Left renal cortex interstitium (tissue), 4 donors: ENCODE results near the gene PDE9A. TPM values are rescaled to one million over a fixed set of nuclear protein-coding genes. Genes with fewer than 3 reads are reported as not detected.

Source experiments
- DNase-seq, 4 donors: peaks; one replicate each; pipeline ENCODE4 v3.0.0-alpha.2; 2013; ENCODE audit warnings: low read depth in 4 of 4, low spot score in 2 of 4, missing footprints in 1 of 4
- polyA plus RNA-seq, 4 donors: library from polyadenylated mRNA; unstranded; fragments of 120-200 nt; gene quantifications; one replicate each; pipeline ENCODE4 v1.2.1, GENCODE V29; 2013; ENCODE audit not compliant: insufficient read length in 4 of 4

The PDE9A gene
- polyA plus RNA-seq, 4 donors = 35.9 to 45.0 (median 38.7) TPM

DNA sequence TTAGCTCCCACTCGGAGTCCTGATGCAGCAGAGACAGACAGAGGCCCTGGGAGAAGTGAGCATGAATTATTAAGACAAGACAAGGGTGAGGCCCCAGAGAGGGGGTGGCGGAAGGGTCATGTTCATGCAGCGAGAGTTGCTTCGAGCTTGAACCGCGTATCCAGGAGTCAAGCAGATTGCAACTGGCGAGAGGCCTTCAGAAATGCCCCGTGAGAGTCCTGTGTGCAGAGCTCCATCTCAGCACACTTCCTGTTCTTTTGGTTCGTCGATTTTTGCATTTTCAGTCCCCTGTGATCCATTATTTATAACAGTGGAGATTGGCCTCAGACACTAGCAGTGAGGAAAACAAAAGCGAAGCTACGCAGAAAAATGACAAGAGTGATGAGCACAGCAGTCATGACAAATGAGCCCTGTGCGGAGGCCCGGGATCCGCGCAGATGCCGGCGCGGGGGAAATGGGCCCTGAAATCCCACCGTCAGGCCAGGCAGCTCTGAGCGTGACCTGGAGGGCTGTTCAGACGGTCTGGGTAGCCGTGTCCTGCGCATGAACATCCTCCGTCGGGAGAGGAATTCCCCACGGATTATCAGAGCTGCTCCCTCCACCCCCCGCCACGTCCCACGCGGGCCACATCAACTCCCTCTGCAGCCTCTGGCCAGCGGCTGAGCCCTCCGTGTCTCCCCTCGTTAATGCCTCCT, 15.0 kb downstream of the PDE9A start:
- DNase-seq = no peak

GRCh38 chr21:42669041-42669440, 15.6 kb downstream of the PDE9A start:
- DNase-seq = no peak

GRCh38 chr21:42670058-42670880, 16.8 kb downstream of the PDE9A start:
- no peak for DNase-seq

DNA sequence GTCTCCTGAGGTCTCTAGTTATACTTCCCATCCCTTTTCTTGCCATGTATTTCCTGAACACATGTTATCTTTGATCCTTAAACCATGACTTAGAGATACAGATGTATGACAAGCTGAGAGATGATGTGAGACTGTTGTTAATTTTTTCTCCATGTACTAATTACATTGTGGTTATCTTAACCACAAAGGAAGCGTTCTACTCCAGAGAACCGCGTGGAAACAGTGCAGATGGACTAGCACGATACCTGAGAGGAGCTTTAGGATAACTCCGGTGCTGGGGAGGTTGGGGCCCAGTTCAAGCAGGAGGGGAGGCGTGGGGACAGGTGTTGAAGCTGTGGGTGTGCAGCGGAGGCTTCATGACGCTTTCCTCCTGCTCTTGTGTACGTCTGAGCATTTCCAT, 17.5 kb downstream of the PDE9A start:
- DNase-seq = no peak

GRCh38 chr21:42671778-42672593, 18.6 kb downstream of the PDE9A start:
- no peak for DNase-seq

DNA sequence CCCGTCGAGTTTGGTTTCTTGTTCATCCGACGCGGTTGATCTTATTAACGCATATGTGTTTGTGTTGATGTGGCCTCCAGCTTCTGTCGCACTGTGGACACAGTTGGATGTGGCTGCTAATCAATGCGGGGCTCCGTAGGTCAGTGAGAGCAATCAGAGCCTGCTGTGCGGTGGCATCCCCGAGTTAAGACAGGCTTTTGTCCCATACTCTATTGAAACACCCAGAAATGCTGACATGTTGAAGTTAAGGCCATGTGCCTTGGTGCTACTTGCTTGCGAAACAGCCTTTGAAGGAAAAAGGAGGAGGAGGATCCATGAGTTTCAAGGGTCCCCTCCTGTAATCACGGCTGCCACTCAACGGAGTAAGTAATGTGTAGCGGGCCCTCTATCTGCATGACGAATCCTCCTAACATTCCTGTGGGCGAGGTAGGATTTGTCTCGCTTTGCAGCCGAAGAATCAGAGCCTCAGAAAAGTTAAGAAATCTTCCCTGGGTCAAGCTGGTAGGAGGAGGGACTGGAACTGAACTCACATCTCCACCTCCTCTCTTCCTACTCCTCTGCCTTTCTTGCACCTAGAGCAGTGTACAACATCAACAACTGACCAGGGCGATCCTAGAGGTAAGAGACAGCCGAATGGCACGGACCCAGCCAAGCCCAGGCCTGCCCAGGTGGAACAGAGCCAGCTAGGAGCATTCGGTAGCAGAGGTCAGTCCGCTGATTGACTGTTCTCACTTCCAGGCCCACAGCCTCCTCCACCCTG, 19.5 kb downstream of the PDE9A start:
- no peak for DNase-seq

- no peak for DNase-seq
These were observed 20.4 kb downstream of the PDE9A start for GRCh38 chr21:42673633-42674328.

DNA sequence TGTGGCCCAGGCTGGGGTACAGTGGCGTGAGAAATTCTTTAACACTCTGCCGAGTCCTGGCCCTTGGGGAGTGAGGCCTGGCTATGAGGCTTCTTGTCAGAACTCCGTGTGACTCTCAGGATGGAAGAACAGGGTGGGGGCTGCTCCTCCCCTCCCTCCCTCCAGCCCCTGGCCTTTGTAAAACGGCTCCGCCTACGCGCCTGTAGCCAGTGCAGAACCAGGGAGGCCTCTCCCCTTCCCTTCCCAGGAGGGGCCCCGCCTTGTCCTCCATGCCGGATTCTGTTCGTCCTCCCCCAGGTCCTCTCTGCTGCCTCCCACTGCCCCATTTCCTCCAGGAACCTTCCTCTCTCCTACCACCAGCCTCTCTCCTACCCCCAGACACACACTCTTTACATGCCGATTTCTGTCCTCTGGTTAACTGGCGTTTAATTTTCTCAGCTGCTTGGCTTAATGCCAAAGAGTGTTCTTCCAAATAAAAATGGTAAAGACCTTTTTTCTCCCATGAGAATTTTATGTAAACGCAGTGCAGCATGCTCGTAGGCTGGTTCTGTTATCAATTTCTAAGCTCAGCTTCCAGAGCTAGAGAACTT, 21.0 kb downstream of the PDE9A start:
- peak in 2 of 4 donors; percentile 70 to 71 for DNase-seq

DNA sequence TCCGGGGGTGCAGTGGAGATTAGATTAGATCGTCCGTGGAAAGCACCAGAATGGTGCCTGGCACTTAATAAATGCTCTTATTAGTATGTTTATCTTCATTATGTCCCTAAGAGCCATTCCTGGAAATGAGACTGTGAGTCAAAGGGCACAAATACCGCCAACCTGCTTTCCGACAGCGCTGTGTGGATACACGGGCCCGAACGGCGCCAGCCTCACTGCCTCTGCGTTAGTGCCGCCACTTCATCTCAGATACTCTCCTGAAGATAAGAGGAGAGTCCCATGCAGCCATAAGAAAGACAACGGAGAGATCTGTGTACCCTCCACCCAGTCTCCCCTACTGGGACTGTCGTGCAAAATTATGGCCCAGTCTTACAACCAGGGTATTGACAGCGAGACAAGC, 22.0 kb downstream of the PDE9A start:
- no peak for DNase-seq

GRCh38 chr21:42676808-42677207, 23.4 kb downstream of the PDE9A start:
- no peak for DNase-seq

GRCh38 chr21:42677339-42678321, 24.2 kb downstream of the PDE9A start:
- peak in 1 of 4 donors; percentile 58 for DNase-seq

DNA sequence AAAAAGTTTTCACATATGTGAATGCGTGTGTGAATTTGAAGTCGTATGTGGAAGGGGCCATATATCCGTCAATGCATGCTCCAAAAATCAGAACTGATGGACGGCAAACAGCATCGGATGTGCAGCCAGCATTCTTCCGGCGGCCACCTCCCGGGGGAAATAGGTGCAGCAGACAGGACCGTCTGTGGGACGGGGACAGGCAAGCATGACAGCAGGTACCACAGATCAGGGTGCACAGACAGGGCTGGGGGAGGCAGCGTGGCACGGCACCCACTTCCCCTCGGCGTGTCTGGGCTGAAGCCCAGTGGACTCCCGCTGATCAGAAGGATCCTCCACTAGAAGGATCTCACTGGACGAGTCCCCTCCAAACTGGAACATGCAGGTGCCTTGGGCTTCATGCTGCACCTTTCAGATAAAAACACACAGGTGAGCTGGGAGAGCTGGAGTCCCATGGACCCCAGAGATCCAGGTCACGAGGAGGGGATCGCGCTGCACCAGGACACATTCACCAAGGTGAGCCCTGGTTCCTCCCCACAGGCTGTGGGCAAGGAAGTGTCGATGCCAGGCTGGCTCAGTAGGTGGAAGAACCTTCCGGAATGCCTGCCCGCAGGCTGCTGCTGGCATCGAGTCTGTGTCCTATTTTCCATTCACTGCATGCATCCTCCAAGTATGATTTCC, 25.3 kb downstream of the PDE9A start:
- DNase-seq = no peak

DNA sequence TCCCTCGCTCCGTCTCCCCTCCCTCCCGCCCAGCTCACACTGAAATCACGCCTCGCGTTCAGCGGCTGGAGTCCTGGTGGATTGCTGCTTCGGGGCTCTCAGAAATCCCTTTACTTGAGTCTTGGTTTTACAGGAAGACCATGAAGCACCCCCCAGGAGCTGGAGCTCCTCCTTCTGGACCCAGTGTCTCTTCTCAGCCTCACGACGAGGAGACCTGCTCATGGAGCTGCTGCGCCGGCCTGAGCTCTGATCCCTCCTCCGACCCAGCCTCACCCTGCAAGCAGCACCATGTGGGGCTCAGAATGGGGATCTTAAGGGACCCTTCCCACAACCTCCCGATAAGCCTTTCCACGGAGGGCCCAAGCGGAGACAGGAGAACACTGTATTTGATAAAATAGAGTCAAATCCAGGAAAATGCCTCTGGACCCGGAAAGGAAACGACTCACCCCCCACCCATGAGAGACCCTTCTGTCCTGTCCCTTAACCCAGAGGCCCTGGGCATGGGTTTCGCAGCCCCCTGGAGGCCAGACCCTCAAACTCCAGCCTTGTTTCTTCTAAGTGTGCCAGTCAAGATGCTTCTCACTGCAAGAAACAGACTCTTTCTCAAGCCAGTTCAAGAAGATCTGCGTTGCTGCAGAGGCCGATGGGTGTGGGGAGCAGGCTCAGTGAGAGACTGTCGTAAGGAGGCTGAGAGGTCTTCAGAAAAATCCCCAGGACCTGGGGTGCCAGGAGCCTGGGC, 26.1 kb downstream of the PDE9A start:
- no peak for DNase-seq

- DNase-seq = no peak
These were observed 26.6 kb downstream of the PDE9A start for GRCh38 chr21:42680058-42680330.

DNA sequence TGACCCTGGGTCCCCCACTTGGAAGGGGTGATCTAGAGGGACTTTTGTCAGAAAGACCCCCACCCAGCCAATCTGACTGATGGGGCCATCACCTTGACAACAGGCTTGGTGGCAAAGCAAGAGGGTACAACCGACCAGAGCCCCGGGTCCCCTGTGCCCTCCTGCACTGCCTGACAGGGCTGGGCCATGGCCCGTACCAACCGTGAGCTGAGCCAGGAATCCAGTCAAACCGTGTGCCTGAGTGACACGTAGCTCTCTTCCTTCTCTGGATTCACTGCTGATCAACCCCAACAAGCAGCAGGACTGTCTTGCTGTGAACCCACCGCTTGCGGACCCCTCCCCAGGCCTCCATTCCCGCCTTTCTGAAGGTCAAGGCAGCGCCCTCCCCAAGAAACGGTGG, 27.0 kb downstream of the PDE9A start:
- DNase-seq = no peak

GRCh38 chr21:42681296-42682206, 28.1 kb downstream of the PDE9A start:
- no peak for DNase-seq
